GM12801 (cell line): ENCODE results near the gene ADAMTS9.

Experiments
- CTCF ChIP-seq: IDR thresholded peaks from one replicate; pipeline ENCODE4 v1.5.1; 2011; ENCODE audit warnings: control low read depth; ENCODE audit not compliant: insufficient read length; ENCODE audit errors: extremely low read depth

ADAMTS9 gene

GRCh38 chr3:64674591-64675076 is 13.2 kb downstream of the ADAMTS9 start:
- TF ChIP-seq CTCF: no peak

- TF ChIP-seq CTCF: no peak
Measured at GRCh38 chr3:64673159-64673715, 14.6 kb downstream of the ADAMTS9 start.

GRCh38 chr3:64668582-64669510 is 19.0 kb downstream of the ADAMTS9 start:
- TF ChIP-seq CTCF: no peak

- no peak for TF ChIP-seq CTCF
Measured at GRCh38 chr3:64667887-64668581, 19.8 kb downstream of the ADAMTS9 start.

- no peak for TF ChIP-seq CTCF
Measured at GRCh38 chr3:64667138-64667537, 20.7 kb downstream of the ADAMTS9 start.

- TF ChIP-seq CTCF: no peak
Measured at GRCh38 chr3:64666171-64666588, 21.6 kb downstream of the ADAMTS9 start.

- TF ChIP-seq CTCF: no peak
Measured at GRCh38 chr3:64664397-64664796, 23.4 kb downstream of the ADAMTS9 start.
